NCI-H146 treated with DMSO at 0.1 percent for 48 hours (cell line): ENCODE data around the gene MET.

Experiments used
- DNase-seq: peaks from one replicate; lab custom pipeline; 2025; ENCODE audit not compliant: unreplicated experiment; lab: John Stamatoyannopoulos, UW

Gene MET

DNA sequence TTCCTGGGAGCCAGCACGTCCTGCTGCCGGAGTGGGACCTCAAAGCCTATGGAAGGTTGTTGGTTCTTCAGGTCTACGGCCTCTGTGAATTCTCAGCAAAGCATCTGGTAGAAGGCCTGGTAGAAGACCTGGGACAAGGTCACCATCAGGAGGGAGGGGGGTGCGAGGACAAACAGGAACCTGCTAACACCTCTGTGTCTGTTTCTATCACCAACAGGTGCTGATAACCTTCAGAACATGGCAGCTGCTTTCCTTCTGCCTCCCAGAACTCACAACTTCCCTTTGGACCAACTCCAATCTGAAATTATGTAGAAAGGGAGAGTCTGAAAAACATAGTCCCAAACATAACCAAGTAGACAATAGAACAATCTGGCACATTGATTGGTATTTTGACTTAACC lies 8.3 kb upstream of the MET start:
- DNase-seq: no peak

DNA sequence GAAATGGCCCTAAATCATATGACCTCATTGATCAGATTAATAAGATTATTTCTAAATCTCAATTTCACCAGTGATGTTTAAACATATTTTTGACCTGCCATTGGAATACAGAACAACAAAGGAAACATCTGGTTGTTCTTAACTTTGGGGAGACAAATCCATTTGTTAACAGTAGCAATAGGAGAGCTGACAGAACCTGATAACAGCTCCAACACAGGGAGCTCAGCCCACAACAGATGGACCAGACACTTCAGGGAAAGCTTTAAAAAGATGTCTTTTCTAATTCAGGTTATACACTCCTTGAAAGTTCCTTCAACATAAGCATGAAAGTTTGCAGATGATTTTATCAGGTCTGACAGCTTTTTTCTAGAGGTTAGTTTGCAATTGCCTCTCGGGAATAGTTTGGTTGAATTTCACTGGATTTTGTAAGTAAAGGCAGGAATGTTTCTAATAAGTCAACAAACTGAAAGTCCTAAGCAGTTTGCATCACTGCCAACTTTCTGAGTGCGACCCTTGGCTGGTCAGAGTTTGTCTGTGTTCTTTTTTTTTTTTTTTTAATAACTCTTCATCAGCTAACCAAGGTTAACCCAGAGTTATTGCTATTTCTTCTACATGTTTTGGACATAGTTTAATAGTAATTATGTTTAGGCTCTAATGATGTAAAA lies 6.5 kb upstream of the MET start:
- DNase-seq: no peak

GRCh38 chr7:116669769-116670168 lies 2.2 kb upstream of the MET start:
- DNase-seq: no peak

- no peak for DNase-seq
Observed at GRCh38 chr7:116670409-116671015, 1.5 kb upstream of the MET start.

DNA sequence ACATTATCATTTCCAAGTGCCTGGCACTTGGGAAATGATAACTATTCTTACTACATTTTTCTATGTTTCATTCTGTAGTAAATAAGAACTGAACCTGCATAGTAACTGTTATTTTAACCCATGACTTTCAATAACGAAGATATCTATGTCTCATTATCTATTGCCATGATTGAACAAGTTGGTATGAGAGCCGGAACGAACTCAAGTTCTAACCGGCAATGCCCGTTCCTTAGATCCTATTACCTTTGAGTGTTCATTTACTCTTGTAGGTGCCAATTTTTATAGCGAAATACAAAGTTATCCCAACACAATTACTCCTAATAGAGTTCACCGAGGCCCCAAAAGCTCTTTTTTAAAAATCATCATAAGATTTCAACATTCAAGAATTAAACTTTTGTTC lies 885 bp upstream of the MET start:
- no peak for DNase-seq

GRCh38 chr7:116672596-116673456 lies 830 bp downstream of the MET start:
- no peak for DNase-seq

DNA sequence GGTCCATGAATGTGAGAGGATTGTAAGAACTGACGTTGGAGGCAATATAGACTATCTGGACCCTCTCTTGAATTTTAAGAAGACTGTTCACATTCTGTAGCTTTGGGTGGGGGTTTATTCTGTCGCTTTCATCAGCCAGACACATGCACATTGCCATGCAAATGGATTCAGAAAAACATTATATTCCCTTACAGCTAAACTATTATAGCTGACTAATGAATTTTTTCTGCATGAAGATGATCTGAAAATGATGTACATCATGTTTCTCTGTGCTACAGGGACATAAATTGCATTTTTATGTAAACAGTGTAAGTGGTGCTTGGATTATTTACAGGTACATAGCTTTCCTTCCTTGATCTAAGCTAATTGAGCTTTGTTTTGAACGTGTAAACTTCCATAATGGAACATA lies 1.5 kb downstream of the MET start:
- DNase-seq: no peak

DNA sequence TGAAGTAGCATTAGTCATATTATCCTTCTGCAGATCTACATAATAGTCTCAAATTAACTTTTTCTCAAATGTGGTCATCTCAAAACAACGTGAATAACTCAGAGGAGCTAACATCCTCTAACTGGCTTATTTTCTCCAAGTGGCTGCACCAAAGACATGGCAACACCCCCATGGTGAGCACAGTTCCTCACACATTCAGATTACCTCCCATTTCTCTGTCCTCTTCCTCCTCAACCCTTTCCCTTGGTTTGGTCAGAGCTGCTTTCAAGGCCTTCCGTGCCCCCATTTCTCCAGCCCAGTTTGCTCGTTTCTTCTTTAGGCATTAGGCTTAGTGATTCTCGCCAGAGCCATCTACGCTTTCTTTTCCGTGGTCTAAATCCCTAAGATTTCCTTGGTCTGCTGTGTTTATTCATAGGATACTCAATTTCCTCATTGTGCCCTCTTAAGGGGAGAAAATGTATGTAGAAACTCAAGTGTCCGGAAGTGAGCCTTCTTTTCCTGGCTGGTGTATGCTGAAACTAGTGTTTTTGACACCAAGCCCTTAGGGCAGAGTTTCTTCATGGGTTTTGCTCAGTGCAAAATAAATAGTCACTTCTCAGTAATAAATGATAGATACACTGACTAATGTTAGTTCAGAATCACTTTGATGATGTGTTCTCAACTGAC lies 2.6 kb downstream of the MET start:
- no peak for DNase-seq

DNA sequence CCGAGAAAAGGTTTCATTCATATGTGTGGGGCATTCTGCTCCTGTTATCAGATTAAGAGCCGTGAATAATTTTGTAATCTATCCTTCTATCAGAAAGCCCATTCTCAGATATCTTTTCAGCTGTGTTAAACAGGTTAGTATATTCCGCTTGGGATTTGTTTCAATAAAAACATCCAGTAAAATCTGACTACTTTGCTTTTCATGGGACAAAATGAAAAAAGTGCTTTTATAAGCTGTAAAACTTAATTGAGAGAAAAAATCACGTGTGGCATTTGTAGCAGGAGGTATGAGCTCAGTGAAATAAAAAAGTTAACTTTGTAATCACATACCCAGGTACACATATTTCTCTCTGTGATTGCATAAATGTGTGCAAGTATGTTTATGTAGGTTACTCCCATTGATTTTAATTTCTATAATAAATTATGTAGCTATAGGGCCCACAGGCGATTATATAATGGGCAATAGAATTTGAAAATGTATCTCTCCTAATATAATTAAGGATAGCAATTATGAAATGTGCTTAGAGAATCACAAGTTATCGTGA lies 3.9 kb downstream of the MET start:
- DNase-seq: no peak

DNA sequence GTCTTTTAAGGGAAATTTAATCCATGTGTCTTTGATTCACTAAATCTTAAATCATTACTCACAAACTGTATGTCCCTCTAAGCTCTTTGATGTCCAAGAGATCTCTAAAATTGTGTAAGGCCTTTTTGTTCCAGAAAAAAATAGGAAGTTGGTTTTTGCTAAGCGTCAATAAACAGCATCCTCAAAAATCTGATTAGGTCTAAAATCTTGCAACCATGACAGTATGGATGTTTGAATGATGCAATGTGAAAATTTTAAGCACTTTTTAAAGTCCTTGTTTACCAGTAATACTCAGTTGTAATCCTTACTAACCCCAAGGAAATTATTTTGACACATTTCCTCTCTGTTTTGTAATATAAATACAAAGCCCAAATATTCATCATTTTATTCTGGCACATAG lies 6.8 kb downstream of the MET start:
- no peak for DNase-seq

GRCh38 chr7:116679500-116679899 lies 7.5 kb downstream of the MET start:
- no peak for DNase-seq

GRCh38 chr7:116683786-116684185 lies 11.8 kb downstream of the MET start:
- no peak for DNase-seq

DNA sequence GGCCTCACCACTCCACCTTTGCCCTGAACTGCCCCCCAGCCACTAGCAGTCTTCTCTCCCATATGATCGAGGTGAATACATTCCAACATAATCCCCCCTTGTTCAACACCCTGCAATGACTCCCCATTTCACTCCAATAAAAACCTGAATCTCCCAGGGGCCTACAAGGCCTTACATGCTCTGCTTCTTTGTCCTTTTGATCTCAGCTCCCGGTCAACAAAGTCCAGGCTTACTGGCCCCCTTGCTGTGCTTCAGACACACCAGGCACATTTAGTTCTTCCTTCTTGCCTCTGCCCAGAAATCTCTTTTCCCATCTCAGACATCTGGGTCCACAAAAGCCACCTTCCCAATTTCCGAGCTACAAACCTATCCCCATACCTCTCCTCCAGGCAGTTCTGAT lies 14.0 kb downstream of the MET start:
- DNase-seq: no peak

DNA sequence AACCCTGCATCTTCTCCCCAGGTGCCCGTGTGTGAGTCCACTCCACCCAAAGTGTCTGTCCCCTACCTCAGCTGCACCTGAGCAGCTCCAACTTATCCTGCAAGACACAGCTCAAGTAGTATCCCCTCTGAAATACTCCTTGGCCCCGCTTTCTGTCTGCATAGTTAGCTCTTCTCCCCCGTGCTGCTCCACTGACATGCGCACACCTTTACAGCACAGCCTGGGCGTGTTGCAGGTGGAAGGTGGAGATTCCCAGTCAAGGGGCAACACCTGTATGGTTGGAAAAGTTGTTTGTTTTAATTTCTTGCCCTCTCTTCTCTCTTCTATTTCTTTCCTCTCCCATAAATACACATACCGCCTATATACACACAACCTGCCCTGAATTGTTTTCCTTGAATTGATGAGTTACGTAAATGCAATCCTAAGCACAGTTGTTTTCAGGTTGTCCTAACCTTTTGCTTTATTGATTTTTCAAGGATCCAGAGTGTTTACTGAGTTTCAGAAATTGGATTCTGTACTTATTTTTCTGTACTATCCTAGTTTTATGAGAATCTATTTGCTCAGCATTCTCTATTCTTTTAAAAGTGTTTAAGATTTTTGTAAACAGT lies 14.9 kb downstream of the MET start:
- no peak for DNase-seq

GRCh38 chr7:116687801-116688201 lies 15.8 kb downstream of the MET start:
- no peak for DNase-seq

DNA sequence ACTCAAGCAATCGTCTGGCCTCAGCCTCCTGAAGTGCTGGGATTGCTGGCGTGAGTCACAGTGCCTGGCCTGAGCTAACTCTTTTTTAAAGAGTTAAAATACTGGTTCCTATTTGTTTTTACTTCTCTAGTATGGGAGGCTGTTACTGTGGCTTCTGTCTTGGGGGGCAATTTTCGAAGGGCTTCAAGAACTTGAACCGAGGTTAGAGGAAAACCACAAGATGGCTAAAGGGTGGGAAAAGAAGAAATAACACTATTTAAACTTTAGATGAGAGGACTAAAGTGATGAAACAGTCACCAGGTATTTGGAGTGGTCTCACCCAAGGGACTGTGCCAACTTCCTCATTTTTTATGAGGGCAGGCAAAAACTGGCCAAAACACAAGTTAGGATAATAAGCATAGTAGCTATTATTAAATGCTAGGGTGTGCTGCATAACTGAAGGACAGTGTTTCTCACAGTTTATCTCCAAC lies 17.8 kb downstream of the MET start:
- DNase-seq: no peak

DNA sequence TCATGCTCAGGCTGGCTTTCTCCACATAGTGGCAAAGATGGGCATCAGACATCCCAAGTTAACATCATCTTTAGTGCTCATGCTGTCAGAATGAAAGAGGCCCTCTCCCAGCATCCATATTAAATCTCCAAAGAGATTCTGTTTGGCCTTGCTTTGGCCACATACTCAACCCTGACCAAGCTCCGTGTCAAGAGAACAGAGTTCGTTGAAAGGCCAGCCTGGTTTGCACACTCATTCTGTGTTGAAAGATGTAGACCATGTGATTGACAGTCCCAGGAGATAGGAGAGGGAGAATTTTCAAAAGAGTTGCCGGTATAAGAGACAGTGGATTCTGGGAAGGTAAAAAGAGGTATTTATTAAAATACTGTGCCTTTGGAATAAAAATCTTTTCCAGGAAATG lies 19.7 kb downstream of the MET start:
- no peak for DNase-seq

- DNase-seq: no peak
Observed at GRCh38 chr7:116692401-116693308, 20.7 kb downstream of the MET start.

DNA sequence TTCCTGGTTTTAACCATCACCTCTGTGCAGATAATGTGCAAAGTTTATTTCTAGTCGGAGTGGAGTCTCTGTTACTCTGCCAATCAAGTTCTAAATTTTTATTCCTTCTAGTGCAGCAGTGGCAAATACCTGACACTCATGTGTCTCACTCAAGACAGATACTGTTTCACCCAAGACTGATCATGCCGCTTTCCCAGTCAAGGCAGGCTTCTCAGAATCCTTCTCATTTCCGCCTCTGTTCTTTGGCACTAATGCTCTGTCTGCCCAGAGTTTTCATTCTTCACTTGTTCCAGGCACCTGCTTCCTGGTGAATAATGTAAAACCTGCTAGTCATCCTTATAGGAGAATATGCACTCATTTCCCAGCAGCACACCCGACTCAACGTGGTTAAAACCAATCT lies 24.7 kb downstream of the MET start:
- DNase-seq: no peak

- no peak for DNase-seq
Observed at GRCh38 chr7:116697152-116697551, 25.2 kb downstream of the MET start.
